K562 (cell line): ENCODE measurements around the gene BRPF1. TPM values are rescaled to one million over a fixed set of nuclear protein-coding genes. Genes with fewer than 3 reads are reported as not detected.

Experiments used
- CCAR2 ChIP-seq: fragments of 200-400 bp; formaldehyde crosslinking; IDR thresholded peaks from 2 replicates; pipeline ENCODE4 v1.6.1; 2017; ENCODE audit warnings: mild to moderate bottlenecking, low read depth, low read length
- DACH1 ChIP-seq: fragments of 450-650 bp; IDR thresholded peaks from 2 replicates; pipeline ENCODE4 v1.6.1; 2018; ENCODE audit not compliant: partially characterized antibody
- ESRRA ChIP-seq: fragments of 450-650 bp; IDR thresholded peaks from 2 replicates; pipeline ENCODE4 v1.6.1; 2014; ENCODE audit warnings: low read depth, mild to moderate bottlenecking, moderate library complexity, borderline replicate concordance
- MAZ ChIP-seq, 2 experiments: fragments of 450-650 bp in 1 of 2; sonication (generic) in 1 of 2; formaldehyde crosslinking; IDR thresholded peaks in 1 of 2; conservative IDR thresholded peaks in 1 of 2; 2 replicates each; pipeline versions ENCODE4 v1.4.0 to v1.5.0; 2020; ENCODE audit warnings: mild to moderate bottlenecking in 1 of 2, missing genetic modification reagents in 1 of 2
- OTX1 ChIP-seq: fragments of 450-650 bp; formaldehyde crosslinking; IDR thresholded peaks from 2 replicates; pipeline ENCODE4 v1.4.0; 2022; ENCODE audit warnings: mild to moderate bottlenecking
- RFX5 ChIP-seq: IDR thresholded peaks from 2 replicates; pipeline ENCODE4 v1.6.1; 2011; ENCODE audit warnings: low read depth, mild to moderate bottlenecking, improper control_type of control experiment, low read length
- ZC3H11A ChIP-seq: IDR thresholded peaks from 2 replicates; pipeline ENCODE4 v1.6.1; 2012; ENCODE audit warnings: low read depth, low read length, improper control_type of control experiment
- ZNF175 ChIP-seq: fragments of 200-800 bp; sonication (Bioruptor generic); IDR thresholded peaks from 2 replicates; pipeline ENCODE4 v1.6.1; 2016; ENCODE audit warnings: low read depth, mild to moderate bottlenecking, missing genetic modification characterization, missing compliant biosample characterization
- ZNF57 ChIP-seq: fragments of 450-650 bp; formaldehyde crosslinking; IDR thresholded peaks from 2 replicates; pipeline ENCODE4 v1.4.0; 2020; ENCODE audit warnings: mild to moderate bottlenecking, moderate library complexity
- ZNF766 ChIP-seq: fragments of 200-800 bp; sonication (Bioruptor generic); conservative IDR thresholded peaks from 2 replicates; pipeline ENCODE4 v1.6.1; 2016; ENCODE audit warnings: missing genetic modification characterization, missing compliant biosample characterization
- polyA plus RNA-seq, 8 experiments: library from polyadenylated mRNA; depleted of rRNA in 4 of 8; stranded (reverse) in 5 of 8; unstranded in 3 of 8; fragments of >200 nt; fragmentation: Nextera tagmentation in 2 of 8; fragmentation: Illumina TruSeq in 1 of 8; extraction: Ambion mirVana in 2 of 8; extraction: Trizol in 1 of 8; gene quantifications; 2 replicates each; pipeline versions ENCODE4 v1.2.1 to v1.2.3, GENCODE V29; 2011 to 2014; ENCODE audit warnings: inconsistent platforms in 1 of 8, missing spikeins in 1 of 8
- total RNA-seq, 7 experiments: library from RNA; depleted of rRNA in 6 of 7; stranded (reverse); fragments of >200 nt in 6 of 7; fragmentation: Illumina TruSeq in 2 of 7; extraction: Trizol in 2 of 7; gene quantifications; 2 replicates each; pipeline versions ENCODE4 v1.2.1 to v1.2.3, GENCODE V29; 2011 to 2021; ENCODE audit warnings: low replicate concordance in 1 of 7
- TF ChIP-seq, protein P1 (sequence below), 3 experiments: IDR thresholded peaks in 2 of 3; conservative IDR thresholded peaks in 1 of 3; 2 replicates each; pipeline ENCODE4 v1.5.1; 2011 to 2012; ENCODE audit warnings: low read length in 3 of 3, mild to moderate bottlenecking in 3 of 3, control low read depth in 2 of 3, improper control_type of control experiment in 1 of 3, inconsistent platforms in 1 of 3, low read depth in 1 of 3, mixed read lengths in 1 of 3, moderate library complexity in 1 of 3; ENCODE audit not compliant: insufficient read depth in 2 of 3
- TF ChIP-seq, protein P2 (sequence below): IDR thresholded peaks from 2 replicates; pipeline ENCODE4 v1.6.1; 2011; ENCODE audit not compliant: insufficient read length; ENCODE audit errors: extremely low read depth
- TF ChIP-seq, protein P3 (sequence below): fragments of 200-400 bp; formaldehyde crosslinking; IDR thresholded peaks from 2 replicates; pipeline ENCODE4 v1.6.1; 2017; ENCODE audit warnings: mild to moderate bottlenecking, low read depth, low read length, moderate library complexity
- TF ChIP-seq, protein P4 (sequence below): fragments of 150-350 bp; conservative IDR thresholded peaks from 2 replicates; pipeline ENCODE4 v1.6.1; 2014; ENCODE audit warnings: low read length
- TF ChIP-seq, protein P5 (sequence below): sonication (generic); formaldehyde crosslinking; IDR thresholded peaks from 2 replicates; pipeline ENCODE4 v1.8.1; 2023; ENCODE audit warnings: mild to moderate bottlenecking, missing genetic modification reagents

Gene BRPF1
- total and polyA plus RNA-seq, 9 of the 15 experiments (the other 6 are each of a cell fraction or from before 2014, with no cell fraction given) = 1.1 to 40.2 (median 23.5) TPM

DNA sequence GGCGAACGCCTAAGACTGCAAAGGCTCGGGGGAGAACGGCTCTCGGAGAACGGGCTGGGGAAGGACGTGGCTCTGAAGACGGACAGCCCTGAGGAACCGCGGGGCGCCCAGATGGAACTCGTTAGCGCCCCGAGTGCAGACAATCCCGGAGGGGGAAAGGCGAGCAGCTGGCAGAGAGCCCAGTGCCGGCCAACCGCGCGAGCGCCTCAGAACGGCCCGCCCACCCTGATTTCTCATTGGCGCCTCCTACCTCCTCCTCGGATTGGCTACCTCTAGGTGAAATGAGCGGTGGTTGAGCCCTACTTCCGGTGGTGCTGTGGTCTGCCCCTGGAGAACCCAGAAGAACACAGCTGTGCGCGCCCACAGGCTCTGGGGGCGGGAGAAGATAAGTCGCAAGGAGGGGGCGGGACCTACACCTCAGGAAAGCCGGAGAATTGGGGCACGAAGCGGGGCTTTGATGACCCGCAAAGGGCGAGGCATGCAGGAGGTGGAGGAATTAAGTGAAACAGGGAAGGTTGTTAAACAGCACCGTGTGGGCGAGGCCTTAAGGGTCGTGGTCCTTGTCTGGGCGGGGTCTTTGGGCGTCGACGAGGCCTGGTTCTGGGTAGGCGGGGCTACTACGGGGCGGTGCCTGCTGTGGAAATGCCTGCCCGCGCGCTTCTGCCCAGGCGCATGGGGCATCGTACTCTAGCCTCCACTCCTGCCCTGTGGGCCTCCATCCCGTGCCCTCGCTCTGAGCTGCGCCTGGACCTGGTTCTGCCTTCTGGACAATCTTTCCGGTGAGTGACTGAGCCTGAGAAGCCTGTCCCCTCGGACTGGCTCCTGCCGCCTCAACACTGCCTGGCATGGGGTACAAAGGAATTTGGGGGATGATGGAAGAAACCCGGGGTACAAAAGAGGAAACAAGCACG lies 18.4 kb downstream of the BRPF1 start, which contains the start of gene OGG1 (continued):
- TF ChIP-seq ZC3H11A (no peak), ZNF175 (CRISPR knock-in tag) (no peak), CCAR2 (no peak), RFX5 (no peak), DACH1 (peak; percentile 96), ZNF766 (CRISPR knock-in tag) (no peak), MAZ (CRISPR knock-in tag; conservative IDR thresholded peaks at IDR 0.05 in 1 of 2, IDR thresholded peaks at IDR 0.05 in 1 of 2) (peak; percentile 66 to 88; a peak in 2 of 4 replicates), OTX1 (CRISPR knock-in tag) (0 out of 2 replicates have a peak, but pooled peaks have one; percentile 14), ZNF57 (no peak), ESRRA (peak; percentile 86; the same call in 1 of the 2 replicates)
- TF ChIP-seq, protein P1, sequence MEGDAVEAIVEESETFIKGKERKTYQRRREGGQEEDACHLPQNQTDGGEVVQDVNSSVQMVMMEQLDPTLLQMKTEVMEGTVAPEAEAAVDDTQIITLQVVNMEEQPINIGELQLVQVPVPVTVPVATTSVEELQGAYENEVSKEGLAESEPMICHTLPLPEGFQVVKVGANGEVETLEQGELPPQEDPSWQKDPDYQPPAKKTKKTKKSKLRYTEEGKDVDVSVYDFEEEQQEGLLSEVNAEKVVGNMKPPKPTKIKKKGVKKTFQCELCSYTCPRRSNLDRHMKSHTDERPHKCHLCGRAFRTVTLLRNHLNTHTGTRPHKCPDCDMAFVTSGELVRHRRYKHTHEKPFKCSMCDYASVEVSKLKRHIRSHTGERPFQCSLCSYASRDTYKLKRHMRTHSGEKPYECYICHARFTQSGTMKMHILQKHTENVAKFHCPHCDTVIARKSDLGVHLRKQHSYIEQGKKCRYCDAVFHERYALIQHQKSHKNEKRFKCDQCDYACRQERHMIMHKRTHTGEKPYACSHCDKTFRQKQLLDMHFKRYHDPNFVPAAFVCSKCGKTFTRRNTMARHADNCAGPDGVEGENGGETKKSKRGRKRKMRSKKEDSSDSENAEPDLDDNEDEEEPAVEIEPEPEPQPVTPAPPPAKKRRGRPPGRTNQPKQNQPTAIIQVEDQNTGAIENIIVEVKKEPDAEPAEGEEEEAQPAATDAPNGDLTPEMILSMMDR (IDR thresholded peaks at IDR 0.05 in 2 of 3, conservative IDR thresholded peaks at IDR 0.05 in 1 of 3; ENCODE audit: insufficient read depth in 2 of 3, low read depth in 1 of 3, low read length in 3 of 3) = peak in 2 of 3 experiments; percentile 9 to 19; a peak in 3 of 6 replicates
- TF ChIP-seq, protein P2, sequence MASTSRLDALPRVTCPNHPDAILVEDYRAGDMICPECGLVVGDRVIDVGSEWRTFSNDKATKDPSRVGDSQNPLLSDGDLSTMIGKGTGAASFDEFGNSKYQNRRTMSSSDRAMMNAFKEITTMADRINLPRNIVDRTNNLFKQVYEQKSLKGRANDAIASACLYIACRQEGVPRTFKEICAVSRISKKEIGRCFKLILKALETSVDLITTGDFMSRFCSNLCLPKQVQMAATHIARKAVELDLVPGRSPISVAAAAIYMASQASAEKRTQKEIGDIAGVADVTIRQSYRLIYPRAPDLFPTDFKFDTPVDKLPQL = no peak
- TF ChIP-seq, protein P3, sequence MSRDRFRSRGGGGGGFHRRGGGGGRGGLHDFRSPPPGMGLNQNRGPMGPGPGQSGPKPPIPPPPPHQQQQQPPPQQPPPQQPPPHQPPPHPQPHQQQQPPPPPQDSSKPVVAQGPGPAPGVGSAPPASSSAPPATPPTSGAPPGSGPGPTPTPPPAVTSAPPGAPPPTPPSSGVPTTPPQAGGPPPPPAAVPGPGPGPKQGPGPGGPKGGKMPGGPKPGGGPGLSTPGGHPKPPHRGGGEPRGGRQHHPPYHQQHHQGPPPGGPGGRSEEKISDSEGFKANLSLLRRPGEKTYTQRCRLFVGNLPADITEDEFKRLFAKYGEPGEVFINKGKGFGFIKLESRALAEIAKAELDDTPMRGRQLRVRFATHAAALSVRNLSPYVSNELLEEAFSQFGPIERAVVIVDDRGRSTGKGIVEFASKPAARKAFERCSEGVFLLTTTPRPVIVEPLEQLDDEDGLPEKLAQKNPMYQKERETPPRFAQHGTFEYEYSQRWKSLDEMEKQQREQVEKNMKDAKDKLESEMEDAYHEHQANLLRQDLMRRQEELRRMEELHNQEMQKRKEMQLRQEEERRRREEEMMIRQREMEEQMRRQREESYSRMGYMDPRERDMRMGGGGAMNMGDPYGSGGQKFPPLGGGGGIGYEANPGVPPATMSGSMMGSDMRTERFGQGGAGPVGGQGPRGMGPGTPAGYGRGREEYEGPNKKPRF = no peak
- TF ChIP-seq, protein P4, sequence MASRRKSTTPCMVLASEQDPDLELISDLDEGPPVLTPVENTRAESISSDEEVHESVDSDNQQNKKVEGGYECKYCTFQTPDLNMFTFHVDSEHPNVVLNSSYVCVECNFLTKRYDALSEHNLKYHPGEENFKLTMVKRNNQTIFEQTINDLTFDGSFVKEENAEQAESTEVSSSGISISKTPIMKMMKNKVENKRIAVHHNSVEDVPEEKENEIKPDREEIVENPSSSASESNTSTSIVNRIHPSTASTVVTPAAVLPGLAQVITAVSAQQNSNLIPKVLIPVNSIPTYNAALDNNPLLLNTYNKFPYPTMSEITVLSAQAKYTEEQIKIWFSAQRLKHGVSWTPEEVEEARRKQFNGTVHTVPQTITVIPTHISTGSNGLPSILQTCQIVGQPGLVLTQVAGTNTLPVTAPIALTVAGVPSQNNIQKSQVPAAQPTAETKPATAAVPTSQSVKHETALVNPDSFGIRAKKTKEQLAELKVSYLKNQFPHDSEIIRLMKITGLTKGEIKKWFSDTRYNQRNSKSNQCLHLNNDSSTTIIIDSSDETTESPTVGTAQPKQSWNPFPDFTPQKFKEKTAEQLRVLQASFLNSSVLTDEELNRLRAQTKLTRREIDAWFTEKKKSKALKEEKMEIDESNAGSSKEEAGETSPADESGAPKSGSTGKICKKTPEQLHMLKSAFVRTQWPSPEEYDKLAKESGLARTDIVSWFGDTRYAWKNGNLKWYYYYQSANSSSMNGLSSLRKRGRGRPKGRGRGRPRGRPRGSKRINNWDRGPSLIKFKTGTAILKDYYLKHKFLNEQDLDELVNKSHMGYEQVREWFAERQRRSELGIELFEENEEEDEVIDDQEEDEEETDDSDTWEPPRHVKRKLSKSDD = no peak
- TF ChIP-seq, protein P5, sequence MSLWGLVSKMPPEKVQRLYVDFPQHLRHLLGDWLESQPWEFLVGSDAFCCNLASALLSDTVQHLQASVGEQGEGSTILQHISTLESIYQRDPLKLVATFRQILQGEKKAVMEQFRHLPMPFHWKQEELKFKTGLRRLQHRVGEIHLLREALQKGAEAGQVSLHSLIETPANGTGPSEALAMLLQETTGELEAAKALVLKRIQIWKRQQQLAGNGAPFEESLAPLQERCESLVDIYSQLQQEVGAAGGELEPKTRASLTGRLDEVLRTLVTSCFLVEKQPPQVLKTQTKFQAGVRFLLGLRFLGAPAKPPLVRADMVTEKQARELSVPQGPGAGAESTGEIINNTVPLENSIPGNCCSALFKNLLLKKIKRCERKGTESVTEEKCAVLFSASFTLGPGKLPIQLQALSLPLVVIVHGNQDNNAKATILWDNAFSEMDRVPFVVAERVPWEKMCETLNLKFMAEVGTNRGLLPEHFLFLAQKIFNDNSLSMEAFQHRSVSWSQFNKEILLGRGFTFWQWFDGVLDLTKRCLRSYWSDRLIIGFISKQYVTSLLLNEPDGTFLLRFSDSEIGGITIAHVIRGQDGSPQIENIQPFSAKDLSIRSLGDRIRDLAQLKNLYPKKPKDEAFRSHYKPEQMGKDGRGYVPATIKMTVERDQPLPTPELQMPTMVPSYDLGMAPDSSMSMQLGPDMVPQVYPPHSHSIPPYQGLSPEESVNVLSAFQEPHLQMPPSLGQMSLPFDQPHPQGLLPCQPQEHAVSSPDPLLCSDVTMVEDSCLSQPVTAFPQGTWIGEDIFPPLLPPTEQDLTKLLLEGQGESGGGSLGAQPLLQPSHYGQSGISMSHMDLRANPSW (CRISPR knock-in tag) = no peak
